Fibroblast of pulmonary artery (primary cell): ENCODE data around the gene SLC9A3.

ENCODE experiments used
- DNase-seq: peaks from one replicate; pipeline ENCODE4 v3.0.0-alpha.2; 2010; ENCODE audit warnings: low read depth
- H3K4me3 ChIP-seq: replicated peaks from 2 replicates; pipeline ENCODE4 v1.5.1; 2011; ENCODE audit warnings: low read depth, mild to moderate bottlenecking, control low read depth, low read length, moderate library complexity
- CTCF ChIP-seq: IDR thresholded peaks from 2 replicates; pipeline ENCODE4 v1.5.1; 2011; ENCODE audit warnings: mild to moderate bottlenecking, control low read depth, low read length, inconsistent platforms; ENCODE audit errors: missing control alignments

SLC9A3 gene

GRCh38 chr5:538801-539468 lies 14.7 kb upstream of the SLC9A3 start:
- TF ChIP-seq CTCF = no peak
- no peak overlapping the region for H3K4me3 ChIP-seq
- no peak for DNase-seq

DNA sequence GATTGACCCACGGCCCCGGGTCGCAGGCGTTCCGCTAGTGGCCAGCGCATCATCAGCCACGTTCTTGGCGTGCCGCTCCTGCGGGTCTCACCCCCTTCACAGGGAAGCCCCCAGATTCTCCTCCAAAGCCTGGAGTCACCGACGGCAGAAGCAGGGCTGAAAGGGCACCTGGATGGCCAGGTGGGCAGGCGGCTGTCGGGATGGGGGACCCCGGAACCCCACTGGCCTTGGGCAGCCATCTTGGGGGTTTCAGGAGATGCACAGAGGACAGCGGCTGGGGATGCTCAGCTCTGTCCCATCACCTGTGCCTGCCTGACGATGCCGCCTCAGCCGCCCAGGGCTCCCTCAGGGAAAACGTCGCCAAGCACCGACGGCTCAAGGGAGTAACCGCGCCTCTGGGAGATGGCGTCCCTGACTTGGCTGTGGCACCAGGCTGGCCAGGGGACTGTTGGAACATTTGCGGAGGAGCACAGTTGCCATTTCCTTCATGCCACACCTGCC lies 14.1 kb upstream of the SLC9A3 start:
- H3K4me3 ChIP-seq = no peak overlapping the region
- no peak for DNase-seq
- TF ChIP-seq CTCF = no peak

DNA sequence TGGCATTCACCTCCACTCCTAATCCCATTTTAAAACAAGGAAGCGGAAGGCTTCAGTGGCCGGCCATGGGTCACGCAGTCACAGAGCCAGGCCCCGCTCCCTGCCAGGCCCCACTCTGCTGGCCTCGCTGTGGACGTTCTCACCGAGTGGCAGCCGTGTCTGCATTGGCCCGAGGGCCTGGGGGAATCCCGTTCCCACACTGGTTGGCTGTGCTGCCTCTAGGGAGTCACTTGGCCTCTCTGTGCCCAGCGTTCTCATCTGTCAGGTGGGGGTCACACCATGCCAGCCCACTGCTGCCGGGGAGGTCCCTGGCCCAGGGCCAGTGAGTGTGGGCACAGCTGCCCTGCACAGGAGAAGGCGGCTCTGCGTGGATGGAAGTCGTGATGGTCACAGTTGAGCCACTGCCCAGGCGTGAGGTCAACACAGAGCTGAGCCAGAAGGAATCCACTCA lies 13.4 kb upstream of the SLC9A3 start:
- no peak overlapping the region for H3K4me3 ChIP-seq
- TF ChIP-seq CTCF = no peak
- DNase-seq = no peak

GRCh38 chr5:537098-537497 lies 12.8 kb upstream of the SLC9A3 start:
- TF ChIP-seq CTCF = no peak
- no peak for DNase-seq

GRCh38 chr5:535846-536698 lies 11.8 kb upstream of the SLC9A3 start:
- TF ChIP-seq CTCF = no peak

More at GRCh38 chr5:537098-537497, 12.8 kb upstream of the SLC9A3 start:
- no peak overlapping the region for H3K4me3 ChIP-seq

DNA sequence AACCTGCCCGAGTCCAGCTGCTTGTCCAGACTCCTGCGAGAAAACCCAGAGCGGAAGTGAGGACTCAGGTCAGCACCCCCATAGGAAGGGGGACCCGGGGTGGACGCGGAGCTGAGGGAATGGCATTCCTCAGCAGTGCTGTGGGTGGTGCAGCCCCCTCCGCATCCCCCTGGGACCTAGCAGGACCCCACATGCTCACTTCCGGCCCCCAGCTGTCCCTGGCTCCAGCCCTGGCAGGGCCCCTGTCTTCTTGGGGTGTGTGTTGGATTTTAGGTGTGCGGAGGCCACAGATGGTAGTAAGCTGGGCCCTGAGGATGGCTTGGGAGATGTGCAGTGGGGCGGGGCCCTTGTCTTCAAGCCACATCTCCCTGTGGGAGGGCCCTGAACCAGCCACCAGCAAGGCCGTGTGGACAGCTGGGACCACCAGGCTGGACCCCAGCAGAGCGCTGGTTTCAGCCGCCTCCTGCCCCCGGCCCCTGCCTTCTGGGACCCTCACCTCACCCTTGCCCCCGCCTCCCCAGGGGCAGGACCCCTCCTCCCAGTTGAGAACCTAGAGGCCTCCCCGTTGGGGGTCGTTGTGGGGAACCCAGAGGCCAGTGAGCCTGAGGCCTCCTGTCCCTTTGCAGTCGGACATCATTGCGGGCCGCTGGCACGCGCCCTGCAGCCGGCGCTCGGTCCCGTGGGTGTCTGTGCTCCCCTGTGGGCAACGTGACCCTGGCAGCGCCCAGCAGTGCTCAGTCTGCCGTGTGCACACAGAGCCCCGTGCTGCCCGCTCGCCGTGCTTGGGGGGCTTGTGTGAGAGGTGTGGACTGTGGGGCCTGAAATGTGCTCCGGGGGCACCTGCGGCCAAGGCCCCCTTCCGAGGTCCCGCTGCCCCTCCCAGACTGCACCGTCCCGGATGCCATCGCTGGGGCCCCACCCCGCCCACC lies 10.8 kb upstream of the SLC9A3 start:
- no peak for TF ChIP-seq CTCF
- no peak for DNase-seq
- H3K4me3 ChIP-seq = no peak overlapping the region

More at GRCh38 chr5:535846-536698, 11.8 kb upstream of the SLC9A3 start:
- DNase-seq = no peak
- no peak overlapping the region for H3K4me3 ChIP-seq
